ENCODE measurements around the gene PLVAP. TPM values are rescaled to one million over a fixed set of nuclear protein-coding genes. Genes with fewer than 3 reads are reported as not detected.
A peak's percentile ranks its signal among the peaks of the same experiment; 100 is the strongest.

PLVAP gene
- total RNA-seq = 74.9 TPM

- no peak for TF ChIP-seq CTCF (IDR thresholded peaks at IDR 0.05)
- peak in 1 of 2 donors; percentile 35 for TF ChIP-seq POLR2AphosphoS5 (IDR thresholded peaks at IDR 0.05; ENCODE audit: insufficient read depth in 1 of 2, low read depth in 1 of 2)
- TF ChIP-seq POLR2A (IDR thresholded peaks at IDR 0.05) = no peak
- H3K36me3 ChIP-seq = no peaks in the 10 kb centered on the region
- no peaks in the 10 kb centered on the region for H3K4me1 ChIP-seq
- H3K27ac ChIP-seq = no peak within 1 kb of the TSS
- no peaks in the 10 kb centered on the region for H3K27me3 ChIP-seq
- peak within 1 kb of the TSS; percentile 21 to 36 for H3K4me3 ChIP-seq
- intact Hi-C loops (cut with DNase I) = no loop called here
- DNase-seq (ENCODE audit: extremely low spot score in 2 of 2) = no peak
- no peaks in the 10 kb centered on the region for H3K9me3 ChIP-seq
These were observed at the start of gene PLVAP for GRCh38 chr19:17376935-17377600. Gene PLVAP, minus strand, starts transcription at chr19:17377342. Its CDS starts 54 bp downstream, at chr19:17377288.

- no peaks in the 10 kb centered on the region for H3K36me3 ChIP-seq
- H3K27ac ChIP-seq = no peak overlapping the region
- H3K9me3 ChIP-seq = no peaks in the 10 kb centered on the region
- no peaks in the 10 kb centered on the region for H3K27me3 ChIP-seq
- H3K4me1 ChIP-seq = peaks cover 15% of the 10 kb centered on the region
- DNase-seq (ENCODE audit: extremely low spot score in 2 of 2) = no peak
- TF ChIP-seq POLR2AphosphoS5 (IDR thresholded peaks at IDR 0.05; ENCODE audit: insufficient read depth in 1 of 2, low read depth in 1 of 2) = no peak
- TF ChIP-seq POLR2A (IDR thresholded peaks at IDR 0.05) = no peak
- no peak for TF ChIP-seq CTCF (IDR thresholded peaks at IDR 0.05)
- intact Hi-C loops (cut with DNase I) = no loop called here
- no peak overlapping the region for H3K4me3 ChIP-seq
These were observed 47.7 kb upstream of the PLVAP start for GRCh38 chr19:17424743-17425365.

- TF ChIP-seq POLR2A (IDR thresholded peaks at IDR 0.05) (no peak), CTCF (IDR thresholded peaks at IDR 0.05) (no peak), POLR2AphosphoS5 (IDR thresholded peaks at IDR 0.05; ENCODE audit: insufficient read depth in 1 of 2, low read depth in 1 of 2) (no peak)
- peaks cover 22% of the 10 kb centered on the region for H3K4me1 ChIP-seq
These were observed 46.5 kb upstream of the PLVAP start for GRCh38 chr19:17423429-17424208.

GRCh38 chr19:17421942-17422341 lies 44.8 kb upstream of the PLVAP start:
- intact Hi-C loops (cut with DNase I) = no loop called here
- no peak overlapping the region for H3K27ac ChIP-seq
- H3K4me1 ChIP-seq = peaks cover 22% of the 10 kb centered on the region
- H3K36me3 ChIP-seq = no peaks in the 10 kb centered on the region
- no peak for DNase-seq (ENCODE audit: extremely low spot score in 2 of 2)
- no peak overlapping the region for H3K4me3 ChIP-seq
- no peaks in the 10 kb centered on the region for H3K27me3 ChIP-seq
- TF ChIP-seq POLR2AphosphoS5 (IDR thresholded peaks at IDR 0.05; ENCODE audit: insufficient read depth in 1 of 2, low read depth in 1 of 2) = no peak
- TF ChIP-seq POLR2A (IDR thresholded peaks at IDR 0.05) = no peak
- TF ChIP-seq CTCF (IDR thresholded peaks at IDR 0.05) = no peak
- H3K9me3 ChIP-seq = no peaks in the 10 kb centered on the region

More at GRCh38 chr19:17423429-17424208, 46.5 kb upstream of the PLVAP start:
- H3K27me3 ChIP-seq = no peaks in the 10 kb centered on the region
- H3K9me3 ChIP-seq = no peaks in the 10 kb centered on the region
- H3K27ac ChIP-seq = no peak overlapping the region
- intact Hi-C loops (cut with DNase I) = no loop called here
- H3K4me3 ChIP-seq = no peak overlapping the region
- H3K36me3 ChIP-seq = no peaks in the 10 kb centered on the region
- no peak for DNase-seq (ENCODE audit: extremely low spot score in 2 of 2)

All from vagina (tissue), 2 donors.